ENCODE data around the gene LRSAM1.

The LRSAM1 gene

GRCh38 chr9:127516835-127517607, 65.7 kb downstream of the LRSAM1 start:
- DNase-seq (ENCODE audit: low read depth): no peak

- no peak for DNase-seq (ENCODE audit: low read depth)
Observed at GRCh38 chr9:127517620-127518019, 66.3 kb downstream of the LRSAM1 start.

- DNase-seq (ENCODE audit: low read depth): no peak
Observed at GRCh38 chr9:127518091-127518856, 67.0 kb downstream of the LRSAM1 start.

- DNase-seq (ENCODE audit: low read depth): peak; percentile 100
Observed at GRCh38 chr9:127519301-127520166, 68.2 kb downstream of the LRSAM1 start.

GRCh38 chr9:127520941-127521918, 69.9 kb downstream of the LRSAM1 start:
- peak; percentile 95 for DNase-seq (ENCODE audit: low read depth)

- DNase-seq (ENCODE audit: low read depth): no peak
Observed at GRCh38 chr9:127521919-127522304, 70.6 kb downstream of the LRSAM1 start.

- peak; percentile 80 for DNase-seq (ENCODE audit: low read depth)
Observed at GRCh38 chr9:127522727-127523126, 71.4 kb downstream of the LRSAM1 start.

- DNase-seq (ENCODE audit: low read depth): peak; percentile 70
Observed at GRCh38 chr9:127523312-127523851, 72.1 kb downstream of the LRSAM1 start.

GRCh38 chr9:127524373-127524772, 73.1 kb downstream of the LRSAM1 start:
- peak; percentile 73 for DNase-seq (ENCODE audit: low read depth)

GRCh38 chr9:127525401-127526188, 74.3 kb downstream of the LRSAM1 start:
- peak; percentile 80 for DNase-seq (ENCODE audit: low read depth)

GRCh38 chr9:127526655-127527559, 75.6 kb downstream of the LRSAM1 start:
- no peak for DNase-seq (ENCODE audit: low read depth)

GRCh38 chr9:127527560-127528268, 76.4 kb downstream of the LRSAM1 start:
- DNase-seq (ENCODE audit: low read depth): no peak

- DNase-seq (ENCODE audit: low read depth): no peak
Observed at GRCh38 chr9:127528422-127529251, 77.3 kb downstream of the LRSAM1 start.

GRCh38 chr9:127529671-127530070, 78.4 kb downstream of the LRSAM1 start:
- DNase-seq (ENCODE audit: low read depth): no peak

- DNase-seq (ENCODE audit: low read depth): no peak
Observed at GRCh38 chr9:127530206-127530941, 79.1 kb downstream of the LRSAM1 start.

- no peak for DNase-seq (ENCODE audit: low read depth)
Observed at GRCh38 chr9:127531676-127532075, 80.4 kb downstream of the LRSAM1 start.
